HCT116 (cell line): ENCODE measurements around the gene RNF25. TPM values are rescaled to one million over a fixed set of nuclear protein-coding genes. Genes with fewer than 3 reads are reported as not detected.

Experiments
- ATAC-seq: fragments of 200-7000 bp; cut with Tn5 transposase; 2 replicates; pipeline ENCODE4 v1.9.1; 2020; ENCODE audit warnings: mild to moderate bottlenecking, moderate library complexity
- BruUV-seq: library from RNA; stranded (reverse); fragments of 400-500 nt; replicated peaks from 2 replicates; lab custom pipeline; 2021; lab: Mats Ljungman, UMichigan
- CTCF ChIA-PET: fragments of 300-600 bp; sonication (Branson Sonifier 250); formaldehyde crosslinking; loops from one replicate; lab custom pipeline; 2021; ENCODE audit warnings: antibody characterized with exemption; lab: Charles Lee
- POLR2A ChIA-PET: fragments of 300-600, 350-600 bp; sonication (Branson Sonifier 250); formaldehyde crosslinking; loops from one replicate; lab custom pipeline; 2021; ENCODE audit warnings: antibody characterized with exemption; lab: Charles Lee
- RAD21 ChIA-PET, 2 experiments: fragments of 300-600 bp; sonication (Branson Sonifier 250); formaldehyde crosslinking; loops; one replicate each; lab custom pipeline; 2023; ENCODE audit warnings: low total read pairs in 2 of 2; ENCODE audit not compliant: uncharacterized antibody in 2 of 2, unreplicated experiment in 2 of 2, low non-redundant PET in 1 of 2; lab: Charles Lee
- DNase-seq: peaks from one replicate; pipeline ENCODE4 v3.0.0-alpha.2; 2010; ENCODE audit warnings: low read depth, low spot score
- H2AFZ ChIP-seq: fragments of 200-600 bp; shearing (Covaris generic), sonication (generic); 2 replicates; pipeline ENCODE4 v1.6.1; 2017; ENCODE audit warnings: low read depth, mixed run types, mixed read lengths, antibody characterized with exemption, low read length; ENCODE audit not compliant: poor library complexity, severe bottlenecking
- H3K27ac ChIP-seq: 2 replicates; pipeline ENCODE4 v1.5.1; 2012; ENCODE audit warnings: low read depth, low read length
- H3K27me3 ChIP-seq: fragments of 200-600 bp; sonication (generic); 2 replicates; pipeline ENCODE4 v1.6.1; 2016; ENCODE audit warnings: mixed run types, low read length, mixed read lengths; ENCODE audit not compliant: insufficient read depth
- H3K36me3 ChIP-seq, 2 experiments: fragments of 200-500 bp in 1 of 2; fragments of 200-600 bp in 1 of 2; sonication (Bioruptor generic) in 1 of 2; sonication (generic) in 1 of 2; 2 replicates each; pipeline versions ENCODE4 v1.5.1 to v1.6.1; 2014 to 2016; ENCODE audit warnings: low read length in 2 of 2, inconsistent platforms in 1 of 2, mixed read lengths in 1 of 2, mixed run types in 1 of 2; ENCODE audit not compliant: insufficient read depth in 2 of 2, control insufficient read depth in 1 of 2
- H3K4me1 ChIP-seq, 2 experiments: fragments of 200-600 bp in 1 of 2; sonication (generic) in 1 of 2; 2 replicates each; pipeline versions ENCODE4 v1.5.1 to v1.6.1; 2012 to 2017; ENCODE audit warnings: low read length in 2 of 2, inconsistent platforms in 1 of 2, mild to moderate bottlenecking in 1 of 2, mixed read lengths in 1 of 2, mixed run types in 1 of 2, moderate library complexity in 1 of 2; ENCODE audit not compliant: insufficient read depth in 2 of 2, control insufficient read depth in 1 of 2
- H3K4me2 ChIP-seq: fragments of 200-600 bp; sonication (generic); 2 replicates; pipeline ENCODE4 v1.6.1; 2017; ENCODE audit warnings: mixed run types, low read length, mixed read lengths
- H3K4me3 ChIP-seq, 2 experiments: fragments of 200-600 bp in 1 of 2; sonication (generic) in 1 of 2; replicated peaks in 1 of 2; 2 replicates each; pipeline ENCODE4 v1.5.1; 2011 to 2016; ENCODE audit warnings: low read length in 2 of 2, control low read depth in 1 of 2, low read depth in 1 of 2, mild to moderate bottlenecking in 1 of 2, mixed read lengths in 1 of 2, mixed run types in 1 of 2
- H3K79me2 ChIP-seq: fragments of 200-600 bp; sonication (generic); 2 replicates; pipeline ENCODE4 v1.6.1; 2017; ENCODE audit warnings: mild to moderate bottlenecking, mixed run types, low read length, moderate library complexity, mixed read lengths; ENCODE audit not compliant: insufficient read depth
- H3K9ac ChIP-seq: fragments of 200-600 bp; sonication (generic); 2 replicates; pipeline ENCODE4 v1.6.1; 2016; ENCODE audit warnings: low read length, mixed read lengths
- H3K9me2 ChIP-seq: fragments of 200-600 bp; sonication (generic), shearing (Covaris generic); 2 replicates; pipeline ENCODE4 v1.6.1; 2017; ENCODE audit warnings: mixed run types, mild to moderate bottlenecking, moderate library complexity; ENCODE audit not compliant: insufficient read depth
- H3K9me3 ChIP-seq, 2 experiments: fragments of 200-500 bp in 1 of 2; fragments of 200-600 bp in 1 of 2; sonication (Bioruptor generic) in 1 of 2; sonication (generic) in 1 of 2; 2 replicates each; pipeline ENCODE4 v1.6.1; 2014 to 2017; ENCODE audit warnings: low read length in 2 of 2, mixed read lengths in 2 of 2, inconsistent platforms in 1 of 2, low read depth in 1 of 2, mild to moderate bottlenecking in 1 of 2, mixed run types in 1 of 2, moderate library complexity in 1 of 2; ENCODE audit not compliant: control insufficient read depth in 1 of 2, insufficient read depth in 1 of 2
- H4K20me1 ChIP-seq: fragments of 200-600 bp; sonication (generic), shearing (Covaris generic); 2 replicates; pipeline ENCODE4 v1.6.1; 2017; ENCODE audit warnings: mixed run types, mild to moderate bottlenecking, moderate library complexity; ENCODE audit not compliant: insufficient read depth
- ATF3 ChIP-seq: IDR thresholded peaks from 2 replicates; pipeline ENCODE4 v1.6.1; 2012
- CBX3 ChIP-seq: IDR thresholded peaks from 2 replicates; pipeline ENCODE4 v1.6.1; 2012; ENCODE audit warnings: low read depth
- CEBPB ChIP-seq: IDR thresholded peaks from 2 replicates; pipeline ENCODE4 v1.6.1; 2012; ENCODE audit warnings: low read depth
- CTCF ChIP-seq, 3 experiments: fragments of 200-600 bp in 1 of 3; sonication (generic) in 1 of 3; IDR thresholded peaks in 2 of 3; conservative IDR thresholded peaks in 1 of 3; 2 replicates each; pipeline ENCODE4 v1.5.1; 2012 to 2017; ENCODE audit warnings: low read depth in 2 of 3, low read length in 2 of 3, antibody characterized with exemption in 1 of 3, borderline replicate concordance in 1 of 3, control low read depth in 1 of 3, mild to moderate bottlenecking in 1 of 3, mixed read lengths in 1 of 3, mixed run types in 1 of 3, moderate library complexity in 1 of 3; ENCODE audit not compliant: insufficient read depth in 1 of 3
- EZH2 ChIP-seq: fragments of 200-600 bp; sonication (generic); IDR thresholded peaks from 2 replicates; pipeline ENCODE4 v1.6.1; 2017; ENCODE audit warnings: antibody characterized with exemption, mixed run types
- EZH2phosphoT487 ChIP-seq: fragments of 200-600 bp; IDR thresholded peaks from 2 replicates; pipeline ENCODE4 v1.6.1; 2018; ENCODE audit warnings: antibody characterized with exemption, borderline replicate concordance
- FOSL1 ChIP-seq: IDR thresholded peaks from 2 replicates; pipeline ENCODE4 v1.6.1; 2012; ENCODE audit warnings: low read depth
- JUND ChIP-seq: IDR thresholded peaks from 2 replicates; pipeline ENCODE4 v1.6.1; 2012
- MAX ChIP-seq: IDR thresholded peaks from 2 replicates; pipeline ENCODE4 v1.6.1; 2012
- POLR2A ChIP-seq: IDR thresholded peaks from 2 replicates; pipeline ENCODE4 v1.7.0; 2011; ENCODE audit warnings: borderline replicate concordance; ENCODE audit not compliant: insufficient read depth, insufficient read length; ENCODE audit errors: extremely low read depth
- POLR2AphosphoS5 ChIP-seq: IDR thresholded peaks from 2 replicates; pipeline ENCODE4 v1.6.1; 2011; ENCODE audit warnings: mild to moderate bottlenecking, low read depth, low read length, moderate library complexity
- REST ChIP-seq: IDR thresholded peaks from 2 replicates; pipeline ENCODE4 v1.6.1; 2012; ENCODE audit warnings: low read depth
- SP1 ChIP-seq: IDR thresholded peaks from 2 replicates; pipeline ENCODE4 v1.6.1; 2012; ENCODE audit warnings: low read depth
- SRF ChIP-seq: IDR thresholded peaks from 2 replicates; pipeline ENCODE4 v1.6.1; 2012; ENCODE audit warnings: low read depth
- TCF7L2 ChIP-seq: IDR thresholded peaks from 2 replicates; pipeline ENCODE4 v1.7.0; 2011; ENCODE audit warnings: borderline replicate concordance, inconsistent platforms; ENCODE audit not compliant: insufficient read depth, insufficient read length; ENCODE audit errors: extremely low read depth
- YY1 ChIP-seq: IDR thresholded peaks from 2 replicates; pipeline ENCODE4 v1.6.1; 2011; ENCODE audit warnings: low read length, low read depth, moderate library complexity, mild to moderate bottlenecking; ENCODE audit not compliant: insufficient replicate concordance; ENCODE audit errors: extremely low read depth
- ZBTB33 ChIP-seq: IDR thresholded peaks from 2 replicates; pipeline ENCODE4 v1.6.1; 2011; ENCODE audit warnings: mild to moderate bottlenecking, low read length, moderate library complexity; ENCODE audit not compliant: insufficient replicate concordance; ENCODE audit errors: extremely low read depth
- ZFX ChIP-seq: fragments of 450-650 bp; IDR thresholded peaks from 2 replicates; pipeline ENCODE4 v1.6.1; 2017
- ZNF274 ChIP-seq: fragments of 200-500 bp; sonication (Bioruptor generic); IDR thresholded peaks from 2 replicates; pipeline ENCODE4 v1.6.1; 2014; ENCODE audit warnings: mild to moderate bottlenecking, low read depth, low read length, inconsistent platforms
- intact Hi-C: fragments of 100-400 bp; cut with micrococcal nuclease; formaldehyde crosslinking; loops from 2 replicates; pipeline ENCODE4 v1.10.0; 2022
- total RNA-seq: library from RNA; stranded (reverse); gene quantifications from one replicate; pipeline ENCODE4 v1.2.1, GENCODE V29; 2021; ENCODE audit not compliant: unreplicated experiment

The RNF25 gene
- total RNA-seq, 1 experiment from 2014 or later, result 23.4 TPM

- intact Hi-C loops, result no loop called here
- ATAC-seq (no peak), DNase-seq (no peak)
- Histone ChIP-seq H3K27me3 (no peaks in the 10 kb centered on the region), H3K79me2 (no peaks in the 10 kb centered on the region), H3K9ac (no peak overlapping the region), H3K9me3 (no peaks in the 10 kb centered on the region), H4K20me1 (no peaks in the 10 kb centered on the region), H3K4me3 (no peak overlapping the region), H2AFZ (no peak overlapping the region), H3K4me2 (no peak overlapping the region), H3K27ac (no peak overlapping the region), H3K9me2 (no peaks in the 10 kb centered on the region), H3K4me1 (no peaks in the 10 kb centered on the region), H3K36me3 (peaks cover 4 to 10% of the 10 kb centered on the region in 2 experiments; a peak in 1 of 4 replicates)
- TF ChIP-seq ATF3, result no peak
- TF ChIP-seq SRF, result no peak
- no peak for TF ChIP-seq POLR2AphosphoS5
- no peak for TF ChIP-seq CEBPB
- no peak for TF ChIP-seq ZNF274
- TF ChIP-seq ZFX, result no peak
- TF ChIP-seq YY1, result no peak
- no peak for TF ChIP-seq CBX3
- TF ChIP-seq EZH2, result no peak
- no peak for TF ChIP-seq SP1
- TF ChIP-seq ZBTB33, result no peak
- no peak for TF ChIP-seq MAX
- TF ChIP-seq CTCF (IDR thresholded peaks at IDR 0.05 in 2 of 3, conservative IDR thresholded peaks at IDR 0.05 in 1 of 3; ENCODE audit: borderline replicate concordance in 1 of 3, insufficient read depth in 1 of 3, low read depth in 2 of 3, low read length in 2 of 3), result no peak
- TF ChIP-seq FOSL1, result no peak
- TF ChIP-seq POLR2A, result no peak
- no peak for TF ChIP-seq REST
- TF ChIP-seq TCF7L2, result no peak
- TF ChIP-seq EZH2phosphoT487, result no peak
- TF ChIP-seq JUND, result no peak
- ChIA-PET POLR2A (no interaction called here), CTCF (no interaction called here), RAD21 (no interaction called here)
- no TSS peak for BruUV-seq
Observed at GRCh38 chr2:218691234-218691633, 19.4 kb upstream of the RNF25 start.
